ENCODE data around the gene NASP. TPM values are rescaled to one million over a fixed set of nuclear protein-coding genes. Genes with fewer than 3 reads are reported as not detected.

The NASP gene
- total RNA-seq, 3 donors from 2014 or later = 83.4 to 96.7 (median 91.0) TPM

DNA sequence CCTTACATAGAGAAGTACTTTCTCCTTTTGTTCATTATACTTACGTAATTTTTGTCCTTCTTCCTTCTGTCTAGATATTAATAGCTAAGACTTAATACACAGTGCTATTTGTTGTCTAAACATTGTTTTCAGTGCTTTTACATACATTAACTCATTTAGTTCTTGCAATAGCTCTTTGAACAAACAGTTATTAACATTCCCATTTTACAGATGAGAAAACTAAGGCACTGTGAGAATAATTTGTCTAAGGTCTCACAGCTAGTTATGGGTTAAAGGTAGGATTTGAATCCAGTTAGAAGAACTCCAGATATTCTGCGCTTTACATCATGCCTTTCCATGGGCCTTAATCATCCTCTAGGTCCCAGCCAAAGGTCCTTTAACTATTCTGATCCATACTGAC lies 20.4 kb downstream of the NASP start:
- H3K27me3 ChIP-seq = no peaks in the 10 kb centered on the region
- H3K27ac ChIP-seq = no peak overlapping the region
- H3K9me3 ChIP-seq = no peaks in the 10 kb centered on the region
- no peak overlapping the region for H3K4me3 ChIP-seq
- no peaks in the 10 kb centered on the region for H3K36me3 ChIP-seq
- H3K4me1 ChIP-seq = peaks cover 0 to 3% of the 10 kb centered on the region in 2 donors
- TF ChIP-seq, protein P1, sequence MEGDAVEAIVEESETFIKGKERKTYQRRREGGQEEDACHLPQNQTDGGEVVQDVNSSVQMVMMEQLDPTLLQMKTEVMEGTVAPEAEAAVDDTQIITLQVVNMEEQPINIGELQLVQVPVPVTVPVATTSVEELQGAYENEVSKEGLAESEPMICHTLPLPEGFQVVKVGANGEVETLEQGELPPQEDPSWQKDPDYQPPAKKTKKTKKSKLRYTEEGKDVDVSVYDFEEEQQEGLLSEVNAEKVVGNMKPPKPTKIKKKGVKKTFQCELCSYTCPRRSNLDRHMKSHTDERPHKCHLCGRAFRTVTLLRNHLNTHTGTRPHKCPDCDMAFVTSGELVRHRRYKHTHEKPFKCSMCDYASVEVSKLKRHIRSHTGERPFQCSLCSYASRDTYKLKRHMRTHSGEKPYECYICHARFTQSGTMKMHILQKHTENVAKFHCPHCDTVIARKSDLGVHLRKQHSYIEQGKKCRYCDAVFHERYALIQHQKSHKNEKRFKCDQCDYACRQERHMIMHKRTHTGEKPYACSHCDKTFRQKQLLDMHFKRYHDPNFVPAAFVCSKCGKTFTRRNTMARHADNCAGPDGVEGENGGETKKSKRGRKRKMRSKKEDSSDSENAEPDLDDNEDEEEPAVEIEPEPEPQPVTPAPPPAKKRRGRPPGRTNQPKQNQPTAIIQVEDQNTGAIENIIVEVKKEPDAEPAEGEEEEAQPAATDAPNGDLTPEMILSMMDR (IDR thresholded peaks at IDR 0.05) = no peak
- no peak for TF ChIP-seq POLR2A (IDR thresholded peaks at IDR 0.05)
- TF ChIP-seq POLR2AphosphoS5 (IDR thresholded peaks at IDR 0.05) = no peak
- intact Hi-C loops (cut with DNase I; ENCODE audit: low total_unique reads) = no loop called here
- DNase-seq (ENCODE audit: low spot score in 2 of 2) = no peak

DNA sequence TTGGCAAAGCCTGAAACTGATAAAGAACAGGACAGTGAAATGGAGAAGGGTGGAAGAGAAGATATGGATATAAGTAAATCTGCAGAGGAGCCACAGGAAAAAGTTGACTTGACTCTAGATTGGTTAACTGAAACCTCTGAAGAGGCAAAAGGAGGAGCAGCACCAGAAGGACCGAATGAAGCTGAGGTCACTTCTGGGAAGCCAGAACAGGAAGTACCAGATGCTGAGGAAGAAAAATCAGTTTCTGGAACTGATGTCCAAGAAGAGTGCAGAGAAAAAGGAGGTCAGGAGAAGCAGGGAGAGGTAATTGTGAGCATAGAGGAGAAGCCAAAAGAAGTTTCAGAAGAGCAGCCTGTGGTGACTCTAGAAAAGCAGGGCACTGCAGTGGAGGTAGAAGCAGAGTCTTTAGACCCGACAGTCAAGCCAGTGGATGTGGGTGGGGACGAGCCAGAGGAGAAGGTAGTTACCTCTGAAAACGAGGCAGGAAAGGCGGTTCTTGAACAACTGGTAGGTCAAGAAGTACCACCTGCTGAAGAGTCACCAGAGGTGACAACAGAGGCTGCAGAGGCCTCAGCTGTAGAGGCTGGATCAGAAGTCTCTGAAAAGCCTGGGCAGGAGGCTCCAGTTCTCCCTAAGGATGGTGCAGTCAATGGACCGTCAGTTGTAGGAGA lies 23.7 kb downstream of the NASP start:
- no peaks in the 10 kb centered on the region for H3K36me3 ChIP-seq
- no peaks in the 10 kb centered on the region for H3K9me3 ChIP-seq
- peaks cover 0 to 3% of the 10 kb centered on the region in 2 donors for H3K4me1 ChIP-seq
- TF ChIP-seq, protein P1 (IDR thresholded peaks at IDR 0.05) = no peak
- H3K27me3 ChIP-seq = no peaks in the 10 kb centered on the region
- DNase-seq (ENCODE audit: low spot score in 2 of 2) = no peak
- intact Hi-C loops (cut with DNase I; ENCODE audit: low total_unique reads) = no loop called here
- no peak overlapping the region for H3K4me3 ChIP-seq
- no peak overlapping the region for H3K27ac ChIP-seq

DNA sequence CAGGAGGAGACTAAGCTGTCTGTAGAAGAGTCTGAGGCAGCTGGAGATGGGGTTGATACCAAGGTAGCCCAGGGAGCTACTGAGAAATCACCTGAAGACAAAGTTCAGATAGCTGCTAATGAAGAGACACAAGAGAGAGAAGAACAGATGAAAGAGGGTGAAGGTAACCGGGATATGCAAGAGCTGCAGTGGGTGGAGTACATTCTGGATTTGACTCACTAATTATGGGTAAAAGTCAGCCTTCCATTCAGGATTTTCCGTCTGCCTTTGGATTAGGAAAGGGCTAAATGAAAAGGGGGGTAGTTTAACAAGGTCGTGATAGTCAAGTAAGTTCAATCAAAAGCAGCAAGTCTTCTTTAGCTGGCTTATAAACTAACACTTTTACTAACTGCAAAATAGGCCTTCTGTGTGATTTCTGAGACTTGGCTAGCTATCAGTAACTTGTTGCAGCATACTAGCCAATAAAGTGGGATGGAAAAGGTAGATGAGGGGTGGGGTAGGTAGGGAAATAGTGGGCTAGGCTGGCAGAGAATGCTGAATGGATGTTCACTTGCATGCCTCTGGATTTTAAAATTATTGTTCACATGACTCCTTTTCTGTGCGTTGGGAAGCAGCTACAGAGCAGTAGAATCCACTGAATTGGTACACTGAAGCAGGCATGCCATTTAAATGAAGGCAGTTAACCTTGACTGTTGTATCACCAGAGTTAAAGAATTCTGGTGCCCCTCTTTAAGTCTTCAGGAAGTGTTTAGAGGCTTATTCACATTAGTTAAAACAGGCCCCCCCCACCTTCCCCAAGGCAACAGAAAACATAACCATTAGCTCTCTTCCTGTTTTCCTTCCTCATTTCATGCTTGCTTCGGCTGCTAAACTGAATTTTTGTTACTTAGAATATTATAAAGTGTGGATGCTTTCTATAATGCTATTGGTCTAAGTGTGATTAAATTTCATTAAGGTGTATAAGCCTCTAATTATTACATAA lies 24.6 kb downstream of the NASP start:
- no peaks in the 10 kb centered on the region for H3K36me3 ChIP-seq
- no peaks in the 10 kb centered on the region for H3K9me3 ChIP-seq
- peak overlapping the region in 1 of 2 donors; percentile 40 for H3K27ac ChIP-seq
- TF ChIP-seq, protein P1 (IDR thresholded peaks at IDR 0.05) = no peak
- TF ChIP-seq POLR2AphosphoS5 (IDR thresholded peaks at IDR 0.05) (no peak), POLR2A (IDR thresholded peaks at IDR 0.05) (no peak)
- H3K4me1 ChIP-seq = peaks cover 0 to 3% of the 10 kb centered on the region in 2 donors
- no peaks in the 10 kb centered on the region for H3K27me3 ChIP-seq
- DNase-seq (ENCODE audit: low spot score in 2 of 2) = no peak
- intact Hi-C loops (cut with DNase I; ENCODE audit: low total_unique reads) = no loop called here
- H3K4me3 ChIP-seq = no peak overlapping the region

GRCh38 chr1:45610589-45611226 lies 26.9 kb downstream of the NASP start:
- TF ChIP-seq POLR2AphosphoS5 (IDR thresholded peaks at IDR 0.05) = no peak
- no peak for TF ChIP-seq POLR2A (IDR thresholded peaks at IDR 0.05)
- TF ChIP-seq, protein P1 (IDR thresholded peaks at IDR 0.05) = no peak
- Histone ChIP-seq H3K9me3 (no peaks in the 10 kb centered on the region), H3K4me3 (no peak overlapping the region), H3K36me3 (no peaks in the 10 kb centered on the region), H3K4me1 (peaks cover 0 to 3% of the 10 kb centered on the region in 2 donors), H3K27ac (no peak overlapping the region), H3K27me3 (no peaks in the 10 kb centered on the region)
- DNase-seq (ENCODE audit: low spot score in 2 of 2) = no peak
- intact Hi-C loops (cut with DNase I; ENCODE audit: low total_unique reads) = no loop called here
